HepG2 (cell line): ENCODE measurements around the gene PSMC3IP. TPM values are rescaled to one million over a fixed set of nuclear protein-coding genes. Genes with fewer than 3 reads are reported as not detected.

Experiments used
- AGO2 ChIP-seq: fragments of 200-400 bp; formaldehyde crosslinking; optimal IDR thresholded peaks from 2 replicates; pipeline ENCODE3; 2017; ENCODE audit warnings: mild to moderate bottlenecking, low read depth, low read length, moderate library complexity
- GMEB2 ChIP-seq: IDR thresholded peaks from 2 replicates; pipeline ENCODE4 v1.6.1; 2016; ENCODE audit warnings: missing biosample characterization, missing genetic modification reagents, low read depth
- KAT2B ChIP-seq: fragments of 150-350 bp; IDR thresholded peaks from 2 replicates; pipeline ENCODE4 v1.6.1; 2014; ENCODE audit warnings: low read depth, low read length, borderline replicate concordance
- MAFF ChIP-seq: IDR thresholded peaks from 2 replicates; pipeline ENCODE4 v1.6.1; 2011; ENCODE audit warnings: low read depth, low read length, improper control_type of control experiment
- PHF21A ChIP-seq: sonication (generic); formaldehyde crosslinking; IDR thresholded peaks from 2 replicates; pipeline ENCODE4 v1.5.0; 2020; ENCODE audit warnings: mild to moderate bottlenecking, missing genetic modification reagents
- REPIN1 ChIP-seq: sonication (generic); formaldehyde crosslinking; IDR thresholded peaks from 2 replicates; pipeline ENCODE4 v1.8.0; 2022; ENCODE audit warnings: missing genetic modification reagents, low read depth, mild to moderate bottlenecking, borderline replicate concordance
- SRSF4 ChIP-seq: fragments of 200-400 bp; formaldehyde crosslinking; IDR thresholded peaks from one replicate; pipeline ENCODE4 v1.6.1; 2018; ENCODE audit warnings: mild to moderate bottlenecking, low read depth, low read length, moderate library complexity; ENCODE audit not compliant: poor library complexity, severe bottlenecking
- THAP9 ChIP-seq: sonication (generic); formaldehyde crosslinking; IDR thresholded peaks from 2 replicates; pipeline ENCODE4; 2020; ENCODE audit warnings: missing genetic modification reagents, mild to moderate bottlenecking, borderline replicate concordance
- TOE1 ChIP-seq: sonication (generic); formaldehyde crosslinking; IDR thresholded peaks from 2 replicates; pipeline ENCODE4 v1.4.0; 2020; ENCODE audit warnings: mild to moderate bottlenecking, missing genetic modification reagents
- ZFP90 ChIP-seq: sonication (generic); formaldehyde crosslinking; IDR thresholded peaks from 2 replicates; pipeline ENCODE4 v1.8.0; 2022; ENCODE audit warnings: missing genetic modification reagents, mild to moderate bottlenecking, inconsistent platforms, borderline replicate concordance
- ZFY ChIP-seq: sonication (generic); formaldehyde crosslinking; IDR thresholded peaks from 2 replicates; pipeline ENCODE4 v1.4.0; 2020; ENCODE audit warnings: missing genetic modification reagents
- ZNF407 ChIP-seq: sonication (generic); formaldehyde crosslinking; IDR thresholded peaks from one replicate; pipeline ENCODE4 v1.5.1; 2020; ENCODE audit warnings: mild to moderate bottlenecking, missing genetic modification reagents; ENCODE audit errors: not compliant biosample characterization
- ZNF432 ChIP-seq: sonication (generic); formaldehyde crosslinking; IDR thresholded peaks from 2 replicates; pipeline ENCODE4 v1.5.0; 2020; ENCODE audit warnings: missing genetic modification reagents, mild to moderate bottlenecking, borderline replicate concordance
- polyA plus RNA-seq, 8 experiments: library from polyadenylated mRNA; depleted of rRNA in 3 of 8; stranded (reverse) in 7 of 8; unstranded in 1 of 8; fragments of >200 nt; fragmentation: Illumina TruSeq in 4 of 8; extraction: Trizol in 4 of 8; gene quantifications; 2 replicates each; pipeline versions ENCODE4 v1.2.1 to v1.2.3, GENCODE V29; 2011 to 2016; ENCODE audit warnings: low read depth in 4 of 8, missing spikeins in 1 of 8, mixed read lengths in 1 of 8; ENCODE audit not compliant: insufficient read depth in 1 of 8
- total RNA-seq, 5 experiments: library from RNA; depleted of rRNA; stranded (reverse); fragments of >200 nt; fragmentation: Illumina TruSeq; extraction: Trizol; gene quantifications; 2 replicates each; pipeline ENCODE4 v1.2.3, GENCODE V29; 2016; ENCODE audit warnings: low read depth in 1 of 5

The PSMC3IP gene
- total and polyA plus RNA-seq, 2 of the 13 experiments (the other 11 are each of a cell fraction or from before 2014, with no cell fraction given) = 6.5 to 22.4 TPM

GRCh38 chr17:42562388-42563142, 15.0 kb downstream of the PSMC3IP start (continued):
- TF ChIP-seq ZNF407 (CRISPR knock-in tag) (no peak), ZFY (CRISPR knock-in tag) (peak; percentile 97), SRSF4 (no peak), AGO2 (peak; percentile 97), REPIN1 (CRISPR knock-in tag) (0 out of 2 replicates have a peak, but pooled peaks have one; percentile 5), ZNF432 (CRISPR knock-in tag) (no peak), ZFP90 (CRISPR knock-in tag) (no peak; the same call in 1 of the 2 replicates), PHF21A (CRISPR knock-in tag) (peak; percentile 19; the same call in 1 of the 2 replicates), KAT2B (no peak), MAFF (no peak), THAP9 (CRISPR knock-in tag) (0 out of 2 replicates have a peak, but pooled peaks have one; percentile 22), GMEB2 (CRISPR knock-in tag) (no peak), TOE1 (CRISPR knock-in tag) (no peak)
